ENCODE data around the gene AP1B1.
"Not testable (repeated sequence)": the region's sequence is repeated elsewhere in the genome, so short reads cannot be mapped to it uniquely, and the experiment has no call there.

The AP1B1 gene

DNA sequence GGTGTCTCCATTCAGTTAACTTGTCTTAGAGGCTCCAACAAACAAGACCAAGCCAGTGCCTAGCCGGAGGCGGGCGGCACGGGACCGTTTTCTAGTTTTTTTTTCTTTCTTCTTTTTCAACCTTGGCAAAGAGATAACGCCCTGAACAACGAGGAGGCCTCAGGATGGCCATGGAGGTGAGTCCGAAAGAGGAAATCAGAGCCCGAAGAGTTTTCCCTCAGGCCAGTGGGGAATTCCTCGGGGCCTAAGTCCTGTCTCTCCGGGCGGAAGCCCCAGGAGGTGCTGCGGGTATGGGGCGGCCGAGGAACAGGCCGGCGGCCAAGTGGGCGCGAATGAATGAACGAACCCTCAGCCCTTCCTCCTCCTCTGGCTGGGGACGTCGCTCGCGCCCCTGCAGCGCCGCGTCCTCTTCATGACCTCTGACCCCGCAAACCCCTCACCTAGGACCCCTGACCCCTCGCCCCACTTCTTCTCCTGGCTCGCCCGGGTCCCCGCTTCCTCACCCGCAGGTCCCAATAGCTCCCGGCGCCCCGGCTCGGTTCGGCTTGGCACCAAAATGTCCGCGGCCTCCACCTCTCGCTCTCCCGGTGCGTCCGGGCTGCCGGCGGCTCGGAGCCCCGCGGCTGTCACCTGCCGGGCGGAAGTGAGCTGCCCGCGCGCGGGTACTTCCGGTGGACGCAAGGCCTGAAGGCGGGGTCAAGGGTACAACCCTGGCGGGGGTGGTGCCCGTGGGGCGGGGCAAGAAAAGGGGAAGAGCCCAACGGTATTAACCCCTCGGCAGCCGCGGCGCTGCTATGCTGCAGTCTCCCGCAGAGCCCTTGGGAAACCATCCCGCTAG is at the start of gene AP1B1:
Gene AP1B1, minus strand, starts transcription at position 650 of the 838 bp plus-strand sequence. CDS start 21,327 bp downstream, outside the sequence.
- H3K4me3 ChIP-seq (ENCODE audit: low read length): peak within 1 kb of the TSS; percentile 90
- peaks cover 5% of the 10 kb centered on the region for H3K4me1 ChIP-seq (ENCODE audit: insufficient read depth, low read length)
- peak within 1 kb of the TSS; percentile 93 for H2AFZ ChIP-seq (ENCODE audit: low read depth, low read length)
- H3K9me3 ChIP-seq (ENCODE audit: low read length): no peaks in the 10 kb centered on the region
- peaks cover 26% of the 10 kb centered on the region for H3K36me3 ChIP-seq (ENCODE audit: insufficient read depth, low read length)
- no peaks in the 10 kb centered on the region for H3K27me3 ChIP-seq (ENCODE audit: insufficient read depth, low read length)

DNA sequence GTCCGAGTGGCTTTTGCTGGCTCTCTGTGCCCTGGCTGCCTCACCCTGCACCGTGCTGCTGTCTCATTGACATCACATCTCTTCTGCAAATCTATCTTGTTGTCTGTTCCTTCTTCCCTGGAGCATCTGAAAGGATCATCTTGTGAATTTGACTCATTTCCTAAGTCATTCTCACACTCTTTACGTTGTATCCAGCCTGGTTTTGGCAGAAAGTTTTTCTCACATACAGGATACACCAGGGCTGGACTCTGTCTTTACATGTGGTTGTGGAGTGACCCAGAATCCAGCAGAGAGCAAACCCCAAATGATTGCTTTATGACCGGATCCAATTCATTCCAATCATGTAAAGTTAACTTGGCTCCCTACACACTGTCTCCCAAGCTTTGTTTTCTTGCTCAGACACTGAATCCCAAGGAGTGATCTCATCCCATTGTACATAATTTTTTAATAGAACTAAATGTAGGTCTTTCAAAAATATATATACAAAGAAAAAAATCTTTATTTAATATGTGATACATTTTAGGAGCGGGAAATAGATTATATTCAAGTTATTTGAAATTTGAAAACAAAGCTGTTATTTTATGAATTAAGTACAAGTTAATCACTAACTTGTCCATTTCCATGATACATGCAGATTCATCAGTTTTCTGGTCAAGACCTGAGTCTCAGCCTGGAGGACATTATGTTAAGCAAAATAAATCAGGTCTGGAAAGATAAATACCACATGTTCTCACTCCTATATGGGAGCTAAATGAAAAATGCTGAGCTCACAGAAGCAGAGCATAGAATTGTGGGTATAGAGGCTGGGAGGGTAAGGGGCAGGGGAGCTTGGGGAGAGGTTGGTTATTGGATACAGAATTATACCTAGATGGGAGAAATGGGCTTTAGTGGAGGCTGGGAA is 47.1 kb upstream of the AP1B1 start:
- H2AFZ ChIP-seq (ENCODE audit: low read depth, low read length): no peak overlapping the region
- no peaks in the 10 kb centered on the region for H3K4me1 ChIP-seq (ENCODE audit: insufficient read depth, low read length)
- H3K36me3 ChIP-seq (ENCODE audit: insufficient read depth, low read length): no peaks in the 10 kb centered on the region
- no peaks in the 10 kb centered on the region for H3K27me3 ChIP-seq (ENCODE audit: insufficient read depth, low read length)
- no peaks in the 10 kb centered on the region for H3K9me3 ChIP-seq (ENCODE audit: low read length)
- H3K4me3 ChIP-seq (ENCODE audit: low read length): no peak overlapping the region

DNA sequence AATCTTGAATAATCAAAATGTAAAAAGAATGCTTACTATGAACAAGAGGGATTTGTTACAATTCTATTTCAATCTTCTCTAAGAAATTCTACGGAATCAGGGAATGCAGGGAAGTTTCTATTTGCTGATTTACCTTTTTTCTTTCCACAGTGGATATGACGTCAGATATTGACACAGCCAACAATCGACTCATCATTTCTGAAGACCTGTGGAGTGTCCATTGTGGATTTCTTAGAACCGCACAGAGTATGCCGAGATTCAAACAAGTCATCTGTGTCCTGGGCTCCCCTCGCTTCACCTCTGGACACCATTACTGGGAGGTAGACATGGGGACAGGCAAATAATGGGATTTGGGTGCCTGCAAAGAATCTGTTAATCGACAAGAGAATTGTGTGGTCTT is 45.9 kb upstream of the AP1B1 start:
- no peaks in the 10 kb centered on the region for H3K36me3 ChIP-seq (ENCODE audit: insufficient read depth, low read length)
- H3K4me1 ChIP-seq (ENCODE audit: insufficient read depth, low read length): no peaks in the 10 kb centered on the region
- H3K9me3 ChIP-seq (ENCODE audit: low read length): no peaks in the 10 kb centered on the region
- H2AFZ ChIP-seq (ENCODE audit: low read depth, low read length): no peak overlapping the region
- no peak overlapping the region for H3K4me3 ChIP-seq (ENCODE audit: low read length)
- H3K27me3 ChIP-seq (ENCODE audit: insufficient read depth, low read length): no peaks in the 10 kb centered on the region

DNA sequence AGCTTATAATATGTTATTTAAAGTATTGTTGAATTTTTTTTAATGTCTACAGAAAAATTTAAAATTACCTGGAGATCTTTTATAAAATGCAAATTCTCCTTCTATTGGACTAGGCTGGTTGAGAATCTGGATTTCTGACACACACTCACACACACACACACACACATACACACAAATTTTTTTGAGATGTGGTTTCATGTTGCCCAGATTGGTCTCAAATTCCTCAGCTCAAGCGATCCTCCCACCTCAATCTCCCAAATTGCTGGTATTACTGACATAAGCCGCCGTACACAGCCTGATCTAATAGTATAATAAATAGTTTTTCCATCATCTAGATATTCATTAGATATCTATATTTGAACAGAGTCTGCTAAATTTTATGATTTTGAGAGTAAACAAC is 45.5 kb upstream of the AP1B1 start:
- H3K4me3 ChIP-seq (ENCODE audit: low read length): no peak overlapping the region
- H3K4me1 ChIP-seq (ENCODE audit: insufficient read depth, low read length): no peaks in the 10 kb centered on the region

DNA sequence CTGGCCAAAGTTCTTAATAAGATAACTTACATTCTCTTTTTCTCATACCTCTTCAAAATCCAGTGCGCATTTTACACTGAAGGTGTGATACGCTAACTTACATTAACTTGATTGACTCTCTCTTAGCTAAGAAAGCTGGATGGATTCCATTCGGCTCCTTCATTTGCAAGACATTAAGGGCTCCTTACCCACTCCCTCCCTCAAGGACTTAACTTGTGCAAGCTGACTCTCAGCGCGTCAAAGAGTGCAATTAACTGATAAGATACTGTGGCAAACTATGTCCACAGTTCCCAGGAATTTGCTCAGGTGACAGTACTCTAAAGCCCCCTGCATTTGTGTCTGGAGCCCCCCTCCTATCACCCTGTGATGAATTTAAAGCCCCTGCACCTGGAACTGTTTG is 43.6 kb upstream of the AP1B1 start:
- no peak overlapping the region for H2AFZ ChIP-seq (ENCODE audit: low read depth, low read length)
- H3K27me3 ChIP-seq (ENCODE audit: insufficient read depth, low read length): no peaks in the 10 kb centered on the region
- no peaks in the 10 kb centered on the region for H3K9me3 ChIP-seq (ENCODE audit: low read length)
- no peak overlapping the region for H3K4me3 ChIP-seq (ENCODE audit: low read length)
- no peaks in the 10 kb centered on the region for H3K36me3 ChIP-seq (ENCODE audit: insufficient read depth, low read length)
- no peaks in the 10 kb centered on the region for H3K4me1 ChIP-seq (ENCODE audit: insufficient read depth, low read length)

More for the DNA sequence above, 45.5 kb upstream of the AP1B1 start:
- H2AFZ ChIP-seq (ENCODE audit: low read depth, low read length): no peak overlapping the region
- H3K27me3 ChIP-seq (ENCODE audit: insufficient read depth, low read length): no peaks in the 10 kb centered on the region
- no peaks in the 10 kb centered on the region for H3K9me3 ChIP-seq (ENCODE audit: low read length)
- no peaks in the 10 kb centered on the region for H3K36me3 ChIP-seq (ENCODE audit: insufficient read depth, low read length)

DNA sequence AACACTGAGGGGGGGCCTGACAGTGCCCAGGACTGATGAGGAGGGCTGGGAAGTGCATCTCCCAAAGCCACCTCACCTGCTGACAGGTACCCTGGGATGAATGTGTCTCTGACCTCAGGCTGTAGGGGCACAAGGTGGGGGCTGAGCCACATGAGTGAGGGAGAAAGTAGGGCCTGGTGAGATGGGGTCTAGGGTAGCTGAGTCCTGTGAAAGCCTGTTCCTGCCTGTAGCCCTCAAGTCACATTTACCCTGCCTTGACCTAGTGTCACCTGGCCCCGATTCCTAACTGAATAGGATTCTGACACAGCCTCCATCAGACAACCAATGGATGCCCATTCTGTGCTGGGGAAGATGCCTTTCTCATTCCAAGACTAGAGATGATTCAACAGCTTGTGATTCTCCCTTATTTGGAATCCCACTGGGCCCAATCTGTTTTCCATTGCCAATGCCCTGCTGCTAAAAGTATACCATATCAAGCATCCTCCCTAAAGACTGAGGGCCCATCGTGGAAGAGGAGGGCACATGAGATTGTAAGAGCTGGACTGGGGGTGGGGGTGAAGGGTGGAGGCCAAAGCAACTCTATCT is 38.9 kb upstream of the AP1B1 start:
- H3K27me3 ChIP-seq (ENCODE audit: insufficient read depth, low read length): no peaks in the 10 kb centered on the region
- no peaks in the 10 kb centered on the region for H3K9me3 ChIP-seq (ENCODE audit: low read length)
- H3K36me3 ChIP-seq (ENCODE audit: insufficient read depth, low read length): no peaks in the 10 kb centered on the region
- no peak overlapping the region for H3K4me3 ChIP-seq (ENCODE audit: low read length)
- no peaks in the 10 kb centered on the region for H3K4me1 ChIP-seq (ENCODE audit: insufficient read depth, low read length)
- H2AFZ ChIP-seq (ENCODE audit: low read depth, low read length): no peak overlapping the region

DNA sequence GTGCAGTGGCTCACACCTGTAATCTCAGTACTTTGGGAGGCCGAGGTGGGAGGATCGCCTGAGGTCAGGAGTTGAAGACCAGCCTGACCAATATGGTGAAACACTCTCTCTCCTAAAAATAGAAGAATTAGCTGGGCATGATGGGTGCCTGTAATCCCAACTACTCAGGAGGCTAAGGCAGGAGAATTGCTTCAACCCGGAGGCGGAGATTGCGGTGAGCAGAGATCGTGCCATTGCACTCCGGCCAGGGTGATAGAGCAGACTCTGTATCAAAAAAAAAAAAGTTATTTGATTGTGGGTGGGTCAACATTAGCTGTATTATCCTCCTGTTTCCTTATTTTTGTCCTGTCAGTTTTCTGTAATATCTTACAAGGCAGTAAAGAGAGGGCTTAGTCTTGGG is 38.1 kb upstream of the AP1B1 start:
- H2AFZ ChIP-seq (ENCODE audit: low read depth, low read length): no peak overlapping the region
- no peak overlapping the region for H3K4me3 ChIP-seq (ENCODE audit: low read length)
- H3K4me1 ChIP-seq (ENCODE audit: insufficient read depth, low read length): no peaks in the 10 kb centered on the region
- no peaks in the 10 kb centered on the region for H3K27me3 ChIP-seq (ENCODE audit: insufficient read depth, low read length)
- H3K9me3 ChIP-seq (ENCODE audit: low read length): no peaks in the 10 kb centered on the region
- H3K36me3 ChIP-seq (ENCODE audit: insufficient read depth, low read length): no peaks in the 10 kb centered on the region

DNA sequence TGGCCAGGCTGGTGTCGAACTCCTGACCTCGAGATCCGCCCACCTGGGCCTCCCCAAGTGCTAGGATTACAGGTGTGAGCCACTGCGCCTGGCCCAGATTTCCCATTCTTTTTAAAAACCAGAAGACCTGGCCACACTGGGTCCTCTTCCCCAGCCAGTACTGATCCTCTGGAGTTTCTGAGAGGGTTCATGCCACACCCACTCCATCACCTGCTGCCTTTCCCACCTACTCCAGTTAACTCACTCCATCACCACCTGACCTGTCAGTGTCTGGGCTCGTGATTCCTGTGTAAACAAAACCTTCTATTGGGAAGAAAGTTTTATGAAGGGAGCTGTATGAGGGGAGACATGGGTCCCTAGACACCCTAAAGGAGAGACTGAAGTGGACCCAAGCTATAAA is 30.3 kb upstream of the AP1B1 start:
- not testable (repeated sequence) for H2AFZ ChIP-seq (ENCODE audit: low read depth, low read length); H3K4me1 ChIP-seq (ENCODE audit: insufficient read depth, low read length); H3K36me3 ChIP-seq (ENCODE audit: insufficient read depth, low read length); H3K4me3 ChIP-seq (ENCODE audit: low read length); H3K9me3 ChIP-seq (ENCODE audit: low read length); H3K27me3 ChIP-seq (ENCODE audit: insufficient read depth, low read length)

DNA sequence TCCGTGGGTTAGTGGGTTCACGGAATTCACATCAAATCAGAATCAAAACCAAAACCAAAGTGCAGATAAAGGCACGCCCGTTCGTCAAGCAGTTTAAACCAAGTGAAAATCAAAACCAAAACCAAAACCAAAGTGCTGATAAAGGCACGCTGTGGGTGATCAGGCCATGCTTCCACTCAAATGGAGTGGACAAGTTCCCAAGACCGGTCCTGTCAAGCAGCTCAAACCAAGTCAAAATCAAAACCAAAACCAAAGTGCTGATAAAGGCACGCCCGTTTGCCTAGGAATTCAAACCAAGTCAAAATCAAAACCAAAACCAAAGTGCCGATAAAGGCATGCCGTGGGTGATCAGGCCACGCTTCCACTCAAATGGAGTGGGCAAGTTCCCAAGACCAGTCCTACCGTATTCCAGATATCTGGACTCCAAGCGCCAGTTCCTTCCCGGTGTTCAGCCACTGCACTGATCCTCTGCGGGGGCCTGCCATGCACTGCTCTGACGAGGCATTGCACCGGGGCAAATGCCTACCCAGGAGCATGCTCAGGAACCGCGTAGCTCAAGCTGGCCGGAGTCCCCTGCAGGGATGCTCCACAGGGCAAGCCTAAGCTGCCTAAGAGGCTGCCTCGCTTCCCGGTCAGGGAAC is 26.7 kb upstream of the AP1B1 start:
- H3K4me3 ChIP-seq (ENCODE audit: low read length); H3K9me3 ChIP-seq (ENCODE audit: low read length); H2AFZ ChIP-seq (ENCODE audit: low read depth, low read length): not testable (repeated sequence)

DNA sequence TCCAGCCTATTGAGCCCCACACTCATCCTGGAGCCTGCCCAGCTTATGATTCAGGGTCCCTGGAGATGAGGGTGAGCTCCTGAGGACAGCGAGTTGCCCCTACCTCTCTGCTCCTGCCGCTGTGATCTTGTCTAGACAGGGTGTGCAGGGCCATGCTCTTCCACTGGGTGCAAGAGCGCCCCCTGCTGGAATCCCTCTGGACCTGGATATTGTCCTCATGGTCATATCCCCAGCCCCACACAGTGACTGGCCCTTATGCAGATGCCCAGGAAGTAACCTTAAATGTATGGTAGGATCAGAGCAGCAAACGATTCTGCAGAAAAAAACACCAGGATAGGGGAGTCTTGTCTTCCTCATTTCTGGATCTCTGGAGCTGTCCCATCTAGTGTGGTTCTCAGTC is 24.4 kb upstream of the AP1B1 start:
- H2AFZ ChIP-seq (ENCODE audit: low read depth, low read length); H3K4me3 ChIP-seq (ENCODE audit: low read length); H3K27me3 ChIP-seq (ENCODE audit: insufficient read depth, low read length); H3K36me3 ChIP-seq (ENCODE audit: insufficient read depth, low read length); H3K9me3 ChIP-seq (ENCODE audit: low read length); H3K4me1 ChIP-seq (ENCODE audit: insufficient read depth, low read length): not testable (repeated sequence)

More for the DNA sequence above, 26.7 kb upstream of the AP1B1 start:
- H3K36me3 ChIP-seq (ENCODE audit: insufficient read depth, low read length); H3K27me3 ChIP-seq (ENCODE audit: insufficient read depth, low read length); H3K4me1 ChIP-seq (ENCODE audit: insufficient read depth, low read length): not testable (repeated sequence)

DNA sequence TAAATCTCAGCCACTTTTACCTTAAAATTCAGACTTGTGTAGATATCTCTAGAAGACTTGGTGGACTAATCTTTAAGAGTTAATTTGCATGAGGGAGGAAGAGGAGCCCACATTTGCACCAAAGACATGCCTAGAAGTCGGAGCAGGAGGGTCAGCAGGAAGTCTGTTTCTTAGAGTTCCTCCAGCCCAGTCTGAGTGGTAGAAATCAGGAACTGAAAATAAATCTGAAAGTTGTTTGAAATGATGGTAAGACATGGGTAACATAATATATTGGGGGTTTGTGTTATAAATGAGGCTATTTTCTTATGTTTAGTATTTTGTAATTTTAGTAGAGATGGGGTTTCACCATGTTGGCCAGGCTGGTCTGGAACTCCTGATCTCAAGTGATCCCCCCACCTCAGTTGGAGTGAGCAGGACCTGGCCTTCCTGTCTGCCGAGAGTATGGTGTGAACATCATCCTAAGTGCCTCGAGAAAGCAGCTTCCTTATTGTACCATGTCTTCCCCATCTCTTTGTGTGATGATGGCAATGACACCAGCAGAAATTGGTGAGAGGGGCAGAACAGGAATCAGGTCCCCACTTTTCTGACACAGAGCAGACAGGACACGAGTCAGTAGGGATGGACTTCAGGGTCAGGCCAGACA is 23.3 kb upstream of the AP1B1 start:
- not testable (repeated sequence) for H3K4me3 ChIP-seq (ENCODE audit: low read length); H3K9me3 ChIP-seq (ENCODE audit: low read length); H3K36me3 ChIP-seq (ENCODE audit: insufficient read depth, low read length); H3K27me3 ChIP-seq (ENCODE audit: insufficient read depth, low read length); H2AFZ ChIP-seq (ENCODE audit: low read depth, low read length); H3K4me1 ChIP-seq (ENCODE audit: insufficient read depth, low read length)

DNA sequence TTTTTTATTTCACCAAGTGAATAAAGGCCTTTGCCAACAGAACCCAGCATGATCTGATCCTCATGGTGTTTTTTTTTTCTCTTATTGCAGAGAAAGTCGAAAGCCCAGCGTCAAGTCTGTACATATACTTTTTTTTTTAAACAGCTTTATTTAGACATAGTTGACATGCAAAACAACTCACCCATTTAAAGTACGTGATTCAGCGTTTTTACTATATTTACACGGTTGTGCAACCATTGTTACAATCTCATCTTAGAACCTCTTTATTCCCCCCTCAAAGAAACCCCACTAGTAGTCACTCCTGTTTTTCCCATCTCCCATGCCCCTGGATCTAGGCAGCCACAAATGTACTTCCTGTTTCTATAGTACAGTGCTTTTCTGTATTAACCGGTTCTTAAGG is 20.6 kb upstream of the AP1B1 start:
- no peak overlapping the region for H2AFZ ChIP-seq (ENCODE audit: low read depth, low read length)
- no peaks in the 10 kb centered on the region for H3K27me3 ChIP-seq (ENCODE audit: insufficient read depth, low read length)
- H3K4me1 ChIP-seq (ENCODE audit: insufficient read depth, low read length): no peaks in the 10 kb centered on the region
- no peak overlapping the region for H3K4me3 ChIP-seq (ENCODE audit: low read length)
- H3K9me3 ChIP-seq (ENCODE audit: low read length): no peaks in the 10 kb centered on the region
- H3K36me3 ChIP-seq (ENCODE audit: insufficient read depth, low read length): no peaks in the 10 kb centered on the region

All from neuron (in vitro differentiated cells).